Uterus (tissue), 4 donors: ENCODE data around the gene ERICH2. TPM values are rescaled to one million over a fixed set of nuclear protein-coding genes. Genes with fewer than 3 reads are reported as not detected.

ENCODE experiments used
- DNase-seq, 2 donors: peaks; one replicate each; pipeline ENCODE4 v3.0.0-alpha.2; 2019 to 2020
- H3K27ac ChIP-seq, 2 donors: fragments of 200-600 bp; sonication (generic); 1 replicate in 1 of 2; 2 replicates in 1 of 2; pipeline ENCODE4 v1.5.1; 2016 to 2018
- H3K27me3 ChIP-seq, 2 donors: fragments of 200-600 bp; sonication (generic); one replicate each; pipeline ENCODE4 v1.5.1; 2018 to 2019; ENCODE audit warnings: control low read depth in 1 of 2
- H3K36me3 ChIP-seq, 2 donors: fragments of 200-600 bp; sonication (generic); one replicate each; pipeline ENCODE4 v1.5.1; 2019; ENCODE audit warnings: control low read depth in 1 of 2
- H3K4me1 ChIP-seq, 2 donors: fragments of 200-600 bp; sonication (generic); one replicate each; pipeline ENCODE4 v1.5.1; 2018 to 2019; ENCODE audit warnings: control low read depth in 1 of 2
- H3K4me3 ChIP-seq, 2 donors: fragments of 200-600 bp; sonication (generic); 1 replicate in 1 of 2; 2 replicates in 1 of 2; pipeline ENCODE4 v1.5.1; 2018 to 2019; ENCODE audit warnings: mild to moderate bottlenecking in 1 of 2
- H3K9me3 ChIP-seq, 2 donors: fragments of 200-600 bp; sonication (generic); one replicate each; pipeline ENCODE4 v1.5.1; 2019; ENCODE audit warnings: control low read depth in 1 of 2
- CTCF ChIP-seq, 4 experiments: fragments of 200-600 bp in 2 of 4; fragments of 450-650 bp in 2 of 4; sonication (generic) in 2 of 4; IDR thresholded peaks; one replicate each; pipeline ENCODE4 v1.5.1; 2016 to 2019; ENCODE audit warnings: antibody characterized with exemption in 4 of 4, mild to moderate bottlenecking in 2 of 4, moderate library complexity in 1 of 4
- POLR2A ChIP-seq, 2 donors: fragments of 450-650 bp; IDR thresholded peaks; one replicate each; pipeline ENCODE4 v1.6.1; 2016; ENCODE audit warnings: antibody characterized with exemption in 2 of 2, mild to moderate bottlenecking in 1 of 2, moderate library complexity in 1 of 2
- intact Hi-C: fragments of 100-400 bp; cut with DNase I; formaldehyde crosslinking; loops from one replicate; pipeline ENCODE4 v1.15.1; 2023; ENCODE audit warnings: low total_unique reads
- total RNA-seq, 4 donors: library from RNA; depleted of rRNA in 3 of 4; stranded (reverse); fragments of >200 nt in 3 of 4; gene quantifications; one replicate each; pipeline versions ENCODE4 v1.1.0 to v1.2.4, GENCODE V29; 2014 to 2023
- donor health status: DM: yes; HTN: yes; CAD: no.

Gene ERICH2
- total RNA-seq, 4 donors from 2014 or later = 2.2 TPM; not detected in 3

GRCh38 chr2:170816504-170817092, 46.4 kb downstream of the ERICH2 start, which contains the start of gene GAD1:
Gene GAD1 (plus strand): TSS chr2:170816887. CDS start chr2:170818592, 1,705 bp downstream.
- TF ChIP-seq POLR2A (IDR thresholded peaks at IDR 0.05) = no peak
- no peak for TF ChIP-seq CTCF (IDR thresholded peaks at IDR 0.05)
- intact Hi-C loops = loop anchor here (10.0 kb wide), 2 partner anchors 332 to 442 kb away; no protein-coding TSS in a partner anchor
- peaks cover 51 to 80% of the 10 kb centered on the region in 2 donors for H3K27me3 ChIP-seq
- H3K4me3 ChIP-seq = peak within 1 kb of the TSS in 1 of 2 donors; percentile 31
- DNase-seq = peak in 1 of 2 donors; percentile 59
- H3K9me3 ChIP-seq = no peaks in the 10 kb centered on the region
- H3K36me3 ChIP-seq = no peaks in the 10 kb centered on the region
- H3K27ac ChIP-seq = no peak within 1 kb of the TSS
- H3K4me1 ChIP-seq = peaks cover 0 to 25% of the 10 kb centered on the region in 2 donors

DNA sequence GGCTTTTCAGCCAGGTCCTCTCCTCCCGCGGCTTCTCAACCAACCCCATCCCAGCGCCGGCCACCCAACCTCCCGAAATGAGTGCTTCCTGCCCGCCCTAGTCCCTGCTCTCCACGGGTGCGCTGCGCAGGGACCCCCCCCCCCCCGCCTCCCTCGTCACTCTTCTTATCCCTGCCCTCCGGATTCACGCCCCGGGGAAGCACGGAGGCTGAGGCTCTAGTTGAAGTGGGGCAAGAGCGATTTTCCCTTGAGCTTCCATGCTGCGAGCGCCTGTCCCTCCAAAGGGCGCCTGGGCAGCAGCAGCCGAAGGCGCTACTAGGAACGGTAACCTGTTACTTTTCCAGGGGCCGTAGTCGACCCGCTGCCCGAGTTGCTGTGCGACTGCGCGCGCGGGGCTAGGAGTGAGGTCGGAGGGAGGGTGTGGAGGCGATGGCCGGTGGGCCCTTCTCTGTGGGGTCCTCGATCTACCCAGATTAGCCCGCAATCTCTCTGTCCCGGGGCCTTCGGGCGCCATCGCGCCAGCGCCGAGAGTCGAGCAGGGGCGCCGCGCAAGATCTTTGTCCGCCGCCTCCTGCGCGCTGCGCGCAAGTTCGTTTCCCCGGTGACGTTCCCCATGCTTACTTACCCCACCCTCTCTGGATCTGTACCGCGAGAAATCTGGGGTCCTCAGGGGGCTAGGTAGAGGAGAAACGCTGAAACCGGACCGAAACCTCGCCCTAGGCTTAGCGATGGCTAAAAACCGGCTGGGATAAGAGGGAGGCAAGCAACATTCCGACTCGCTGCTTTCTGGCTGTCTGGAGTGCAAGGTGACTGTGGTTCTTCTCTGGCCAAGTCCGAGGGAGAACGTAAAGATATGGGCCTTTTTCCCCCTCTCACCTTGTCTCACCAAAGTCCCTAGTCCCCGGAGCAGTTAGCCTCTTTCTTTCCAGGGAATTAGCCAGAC, 47.2 kb downstream of the ERICH2 start:
- TF ChIP-seq CTCF (IDR thresholded peaks at IDR 0.05) (no peak), POLR2A (IDR thresholded peaks at IDR 0.05) (no peak)
- Histone ChIP-seq H3K4me1 (peaks cover 0 to 32% of the 10 kb centered on the region in 2 donors), H3K9me3 (no peaks in the 10 kb centered on the region), H3K27me3 (peaks cover 53 to 85% of the 10 kb centered on the region in 2 donors), H3K36me3 (no peaks in the 10 kb centered on the region), H3K4me3 (peak overlapping the region in 1 of 2 donors; percentile 31), H3K27ac (no peak overlapping the region)
- intact Hi-C loops = loop anchor here (10.0 kb wide), 2 partner anchors 333 to 443 kb away; no protein-coding TSS in a partner anchor
- DNase-seq = no peak

GRCh38 chr2:170818036-170818751, 48.0 kb downstream of the ERICH2 start:
- no peaks in the 10 kb centered on the region for H3K36me3 ChIP-seq
- peaks cover 51 to 89% of the 10 kb centered on the region in 2 donors for H3K27me3 ChIP-seq
- intact Hi-C loops = loop anchor here (10.0 kb wide), 2 partner anchors 333 to 443 kb away; no protein-coding TSS in a partner anchor
- H3K4me3 ChIP-seq = no peak overlapping the region
- no peak for TF ChIP-seq CTCF (IDR thresholded peaks at IDR 0.05)
- TF ChIP-seq POLR2A (IDR thresholded peaks at IDR 0.05) = no peak
- no peaks in the 10 kb centered on the region for H3K9me3 ChIP-seq
- no peak for DNase-seq
- H3K4me1 ChIP-seq = peaks cover 0 to 37% of the 10 kb centered on the region in 2 donors
- H3K27ac ChIP-seq = no peak overlapping the region

DNA sequence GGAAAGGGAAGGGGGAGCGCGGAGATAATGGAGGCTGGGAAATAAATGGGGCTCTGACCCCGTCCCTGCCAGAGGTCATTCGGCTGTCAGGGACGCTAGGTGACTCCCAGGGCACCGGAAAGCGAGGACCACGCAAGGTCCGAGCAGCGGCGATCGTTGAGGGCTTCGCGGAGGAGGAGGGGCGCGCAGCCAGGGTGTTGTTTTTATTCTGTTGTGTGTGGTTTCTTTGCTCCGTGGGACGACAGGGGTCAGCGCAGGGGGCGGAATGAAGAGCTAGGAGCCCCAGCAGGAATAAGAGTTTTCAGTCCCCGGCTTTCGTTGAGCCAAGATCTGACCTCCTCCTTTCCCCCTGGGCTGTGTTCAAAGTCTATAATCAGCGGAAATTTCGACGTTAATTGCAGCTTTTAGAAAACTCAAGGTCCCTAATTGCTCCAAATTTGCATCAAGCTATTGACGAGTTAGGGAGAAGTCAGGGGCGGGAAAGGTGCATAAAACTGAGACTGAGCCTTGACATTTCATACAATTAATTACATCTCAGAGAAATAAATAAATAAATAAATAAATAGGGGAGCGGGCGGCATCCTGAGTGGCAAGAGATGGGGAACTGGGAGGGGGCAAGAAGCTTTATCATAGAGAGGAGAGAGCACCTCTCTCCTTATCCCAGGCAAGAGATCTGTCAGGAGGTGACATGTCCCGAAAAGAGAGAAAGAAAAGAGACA, 48.7 kb downstream of the ERICH2 start:
- TF ChIP-seq POLR2A (IDR thresholded peaks at IDR 0.05) = no peak
- TF ChIP-seq CTCF (IDR thresholded peaks at IDR 0.05) = no peak
- Histone ChIP-seq H3K27me3 (peaks cover 44 to 82% of the 10 kb centered on the region in 2 donors), H3K4me3 (no peak overlapping the region), H3K36me3 (no peaks in the 10 kb centered on the region), H3K4me1 (peaks cover 0 to 31% of the 10 kb centered on the region in 2 donors), H3K27ac (no peak overlapping the region), H3K9me3 (no peaks in the 10 kb centered on the region)
- DNase-seq = no peak
- intact Hi-C loops = loop anchor here (10.0 kb wide), 2 partner anchors 334 to 444 kb away; no protein-coding TSS in a partner anchor
